ENCODE measurements around the gene IFNL4.

IFNL4 gene

GRCh38 chr19:39264306-39265290, 15.9 kb upstream of the IFNL4 start:
- no peak overlapping the region for H3K27ac ChIP-seq
- TF ChIP-seq, protein P1, sequence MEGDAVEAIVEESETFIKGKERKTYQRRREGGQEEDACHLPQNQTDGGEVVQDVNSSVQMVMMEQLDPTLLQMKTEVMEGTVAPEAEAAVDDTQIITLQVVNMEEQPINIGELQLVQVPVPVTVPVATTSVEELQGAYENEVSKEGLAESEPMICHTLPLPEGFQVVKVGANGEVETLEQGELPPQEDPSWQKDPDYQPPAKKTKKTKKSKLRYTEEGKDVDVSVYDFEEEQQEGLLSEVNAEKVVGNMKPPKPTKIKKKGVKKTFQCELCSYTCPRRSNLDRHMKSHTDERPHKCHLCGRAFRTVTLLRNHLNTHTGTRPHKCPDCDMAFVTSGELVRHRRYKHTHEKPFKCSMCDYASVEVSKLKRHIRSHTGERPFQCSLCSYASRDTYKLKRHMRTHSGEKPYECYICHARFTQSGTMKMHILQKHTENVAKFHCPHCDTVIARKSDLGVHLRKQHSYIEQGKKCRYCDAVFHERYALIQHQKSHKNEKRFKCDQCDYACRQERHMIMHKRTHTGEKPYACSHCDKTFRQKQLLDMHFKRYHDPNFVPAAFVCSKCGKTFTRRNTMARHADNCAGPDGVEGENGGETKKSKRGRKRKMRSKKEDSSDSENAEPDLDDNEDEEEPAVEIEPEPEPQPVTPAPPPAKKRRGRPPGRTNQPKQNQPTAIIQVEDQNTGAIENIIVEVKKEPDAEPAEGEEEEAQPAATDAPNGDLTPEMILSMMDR (IDR thresholded peaks at IDR 0.05), result no peak
- no peak for TF ChIP-seq ZFX (IDR thresholded peaks at IDR 0.05; ENCODE audit: borderline replicate concordance)

DNA sequence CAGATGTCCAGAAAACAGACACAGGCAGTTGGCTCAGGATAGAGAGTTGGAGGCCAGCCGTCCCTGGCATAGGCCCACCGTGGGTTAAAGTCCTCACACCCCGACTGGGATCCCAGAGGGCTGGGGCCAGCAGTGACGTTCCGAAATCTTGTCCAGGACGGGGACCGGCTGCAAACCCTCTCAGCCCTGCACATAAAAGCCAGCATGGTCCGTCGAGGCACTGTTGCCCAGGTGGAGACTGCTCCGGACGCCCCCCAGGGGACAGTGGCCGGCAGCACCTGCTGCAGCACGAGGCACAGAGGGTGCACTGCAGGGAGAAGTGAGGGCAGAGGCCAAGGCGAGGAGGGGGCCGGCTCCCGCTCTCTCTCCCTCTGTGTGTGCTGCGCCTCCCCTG, 15.3 kb upstream of the IFNL4 start:
- TF ChIP-seq, protein P1 (IDR thresholded peaks at IDR 0.05), result no peak
- no peak for TF ChIP-seq ZFX (IDR thresholded peaks at IDR 0.05; ENCODE audit: borderline replicate concordance)

GRCh38 chr19:39262496-39262895, 13.8 kb upstream of the IFNL4 start:
- TF ChIP-seq, protein P1 (IDR thresholded peaks at IDR 0.05), result no peak
- no peak for TF ChIP-seq ZFX (IDR thresholded peaks at IDR 0.05; ENCODE audit: borderline replicate concordance)
- no peak overlapping the region for H3K27ac ChIP-seq

More for the DNA sequence above, 15.3 kb upstream of the IFNL4 start:
- H3K27ac ChIP-seq, result no peak overlapping the region

GRCh38 chr19:39261704-39262103, 13.0 kb upstream of the IFNL4 start:
- no peak for TF ChIP-seq ZFX (IDR thresholded peaks at IDR 0.05; ENCODE audit: borderline replicate concordance)
- TF ChIP-seq, protein P1 (IDR thresholded peaks at IDR 0.05), result no peak
- H3K27ac ChIP-seq, result no peak overlapping the region

DNA sequence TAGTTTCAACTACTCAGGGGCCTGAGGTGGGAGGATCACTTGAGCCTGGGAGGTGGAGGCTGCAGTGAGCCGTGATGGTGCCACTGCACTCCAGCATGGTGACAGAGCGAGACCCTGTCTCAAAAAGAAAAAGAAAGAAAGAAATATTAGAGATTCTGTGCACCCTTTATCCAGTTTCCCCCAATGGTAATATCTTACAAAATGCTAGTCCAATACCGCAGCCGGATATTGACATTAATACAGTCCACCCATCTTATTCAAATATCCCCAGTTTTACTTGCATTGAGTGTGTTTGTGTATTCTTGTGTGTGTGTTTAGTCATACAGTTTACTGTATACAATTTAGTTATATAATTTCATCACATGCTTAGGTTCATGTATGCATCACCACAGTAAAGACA, 8.6 kb upstream of the IFNL4 start:
- TF ChIP-seq, protein P1 (IDR thresholded peaks at IDR 0.05), result no peak
- TF ChIP-seq ZFX (IDR thresholded peaks at IDR 0.05; ENCODE audit: borderline replicate concordance), result no peak
- no peak overlapping the region for H3K27ac ChIP-seq

GRCh38 chr19:39254531-39255345, 6.1 kb upstream of the IFNL4 start:
- TF ChIP-seq ZFX (IDR thresholded peaks at IDR 0.05; ENCODE audit: borderline replicate concordance), result no peak
- no peak overlapping the region for H3K27ac ChIP-seq

- no peak overlapping the region for H3K27ac ChIP-seq
- TF ChIP-seq ZFX (IDR thresholded peaks at IDR 0.05; ENCODE audit: borderline replicate concordance), result no peak
- TF ChIP-seq, protein P1 (IDR thresholded peaks at IDR 0.05), result no peak
Observed at GRCh38 chr19:39253374-39254149, 4.9 kb upstream of the IFNL4 start.
